Measurements from ENCODE around the gene TRIM26.

DNA sequence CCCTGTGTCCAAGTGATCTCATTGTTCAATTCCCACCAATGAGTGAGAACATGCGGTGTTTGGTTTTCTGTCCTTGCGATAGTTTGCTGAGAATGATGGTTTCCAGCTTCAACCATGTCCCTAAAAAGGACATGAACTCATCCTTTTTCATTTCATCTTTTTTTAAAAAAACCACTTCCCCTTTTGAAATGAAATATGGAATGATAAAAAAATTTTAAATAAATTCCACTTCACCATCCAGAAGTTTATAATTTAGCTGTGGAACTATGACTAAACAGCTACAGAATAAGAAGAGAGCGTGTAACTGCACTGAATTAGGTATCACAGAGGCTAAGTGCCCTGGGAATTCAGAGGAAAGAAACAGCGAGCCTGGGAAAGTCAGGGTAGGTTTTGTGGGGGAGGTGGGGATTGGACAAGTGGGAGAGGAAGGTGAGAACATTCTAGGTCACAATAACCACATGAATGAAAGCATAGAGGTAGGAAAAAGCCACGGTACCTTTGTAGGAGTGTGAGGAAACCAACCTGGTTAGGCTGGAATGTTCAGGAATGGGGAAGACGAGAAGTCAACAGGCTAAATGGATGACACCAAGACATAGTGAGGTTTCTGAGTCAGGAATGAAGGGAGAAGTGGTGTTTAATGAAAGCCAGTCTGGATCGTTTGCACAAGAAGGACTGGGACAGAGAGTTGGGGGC lies 63.2 kb downstream of the TRIM26 start:
- TF ChIP-seq, protein P1, sequence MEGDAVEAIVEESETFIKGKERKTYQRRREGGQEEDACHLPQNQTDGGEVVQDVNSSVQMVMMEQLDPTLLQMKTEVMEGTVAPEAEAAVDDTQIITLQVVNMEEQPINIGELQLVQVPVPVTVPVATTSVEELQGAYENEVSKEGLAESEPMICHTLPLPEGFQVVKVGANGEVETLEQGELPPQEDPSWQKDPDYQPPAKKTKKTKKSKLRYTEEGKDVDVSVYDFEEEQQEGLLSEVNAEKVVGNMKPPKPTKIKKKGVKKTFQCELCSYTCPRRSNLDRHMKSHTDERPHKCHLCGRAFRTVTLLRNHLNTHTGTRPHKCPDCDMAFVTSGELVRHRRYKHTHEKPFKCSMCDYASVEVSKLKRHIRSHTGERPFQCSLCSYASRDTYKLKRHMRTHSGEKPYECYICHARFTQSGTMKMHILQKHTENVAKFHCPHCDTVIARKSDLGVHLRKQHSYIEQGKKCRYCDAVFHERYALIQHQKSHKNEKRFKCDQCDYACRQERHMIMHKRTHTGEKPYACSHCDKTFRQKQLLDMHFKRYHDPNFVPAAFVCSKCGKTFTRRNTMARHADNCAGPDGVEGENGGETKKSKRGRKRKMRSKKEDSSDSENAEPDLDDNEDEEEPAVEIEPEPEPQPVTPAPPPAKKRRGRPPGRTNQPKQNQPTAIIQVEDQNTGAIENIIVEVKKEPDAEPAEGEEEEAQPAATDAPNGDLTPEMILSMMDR (conservative IDR thresholded peaks at IDR 0.05; ENCODE audit: low read depth in 2 of 2), result no peak
- TF ChIP-seq CREB1 (CRISPR knock-in tag; IDR thresholded peaks at IDR 0.05; ENCODE audit: low read depth) (no peak), EZH2 (IDR thresholded peaks at IDR 0.05; ENCODE audit: low read depth, unreplicated experiment) (no peak), POLR2AphosphoS5 (IDR thresholded peaks at IDR 0.05; ENCODE audit: low read depth) (no peak), EZH2phosphoT487 (IDR thresholded peaks at IDR 0.05; ENCODE audit: unreplicated experiment) (no peak), JUNB (IDR thresholded peaks at IDR 0.05; ENCODE audit: unreplicated experiment) (no peak), NANOG (IDR thresholded peaks at IDR 0.05; ENCODE audit: borderline replicate concordance) (no peak), STAT1 (IDR thresholded peaks at IDR 0.05; ENCODE audit: unreplicated experiment) (no peak)
- TF ChIP-seq, protein P2, sequence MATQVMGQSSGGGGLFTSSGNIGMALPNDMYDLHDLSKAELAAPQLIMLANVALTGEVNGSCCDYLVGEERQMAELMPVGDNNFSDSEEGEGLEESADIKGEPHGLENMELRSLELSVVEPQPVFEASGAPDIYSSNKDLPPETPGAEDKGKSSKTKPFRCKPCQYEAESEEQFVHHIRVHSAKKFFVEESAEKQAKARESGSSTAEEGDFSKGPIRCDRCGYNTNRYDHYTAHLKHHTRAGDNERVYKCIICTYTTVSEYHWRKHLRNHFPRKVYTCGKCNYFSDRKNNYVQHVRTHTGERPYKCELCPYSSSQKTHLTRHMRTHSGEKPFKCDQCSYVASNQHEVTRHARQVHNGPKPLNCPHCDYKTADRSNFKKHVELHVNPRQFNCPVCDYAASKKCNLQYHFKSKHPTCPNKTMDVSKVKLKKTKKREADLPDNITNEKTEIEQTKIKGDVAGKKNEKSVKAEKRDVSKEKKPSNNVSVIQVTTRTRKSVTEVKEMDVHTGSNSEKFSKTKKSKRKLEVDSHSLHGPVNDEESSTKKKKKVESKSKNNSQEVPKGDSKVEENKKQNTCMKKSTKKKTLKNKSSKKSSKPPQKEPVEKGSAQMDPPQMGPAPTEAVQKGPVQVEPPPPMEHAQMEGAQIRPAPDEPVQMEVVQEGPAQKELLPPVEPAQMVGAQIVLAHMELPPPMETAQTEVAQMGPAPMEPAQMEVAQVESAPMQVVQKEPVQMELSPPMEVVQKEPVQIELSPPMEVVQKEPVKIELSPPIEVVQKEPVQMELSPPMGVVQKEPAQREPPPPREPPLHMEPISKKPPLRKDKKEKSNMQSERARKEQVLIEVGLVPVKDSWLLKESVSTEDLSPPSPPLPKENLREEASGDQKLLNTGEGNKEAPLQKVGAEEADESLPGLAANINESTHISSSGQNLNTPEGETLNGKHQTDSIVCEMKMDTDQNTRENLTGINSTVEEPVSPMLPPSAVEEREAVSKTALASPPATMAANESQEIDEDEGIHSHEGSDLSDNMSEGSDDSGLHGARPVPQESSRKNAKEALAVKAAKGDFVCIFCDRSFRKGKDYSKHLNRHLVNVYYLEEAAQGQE (IDR thresholded peaks at IDR 0.05; ENCODE audit: unreplicated experiment), result no peak
- TF ChIP-seq, protein P3, sequence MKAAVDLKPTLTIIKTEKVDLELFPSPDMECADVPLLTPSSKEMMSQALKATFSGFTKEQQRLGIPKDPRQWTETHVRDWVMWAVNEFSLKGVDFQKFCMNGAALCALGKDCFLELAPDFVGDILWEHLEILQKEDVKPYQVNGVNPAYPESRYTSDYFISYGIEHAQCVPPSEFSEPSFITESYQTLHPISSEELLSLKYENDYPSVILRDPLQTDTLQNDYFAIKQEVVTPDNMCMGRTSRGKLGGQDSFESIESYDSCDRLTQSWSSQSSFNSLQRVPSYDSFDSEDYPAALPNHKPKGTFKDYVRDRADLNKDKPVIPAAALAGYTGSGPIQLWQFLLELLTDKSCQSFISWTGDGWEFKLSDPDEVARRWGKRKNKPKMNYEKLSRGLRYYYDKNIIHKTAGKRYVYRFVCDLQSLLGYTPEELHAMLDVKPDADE (IDR thresholded peaks at IDR 0.05), result no peak
- TF ChIP-seq, protein P4, sequence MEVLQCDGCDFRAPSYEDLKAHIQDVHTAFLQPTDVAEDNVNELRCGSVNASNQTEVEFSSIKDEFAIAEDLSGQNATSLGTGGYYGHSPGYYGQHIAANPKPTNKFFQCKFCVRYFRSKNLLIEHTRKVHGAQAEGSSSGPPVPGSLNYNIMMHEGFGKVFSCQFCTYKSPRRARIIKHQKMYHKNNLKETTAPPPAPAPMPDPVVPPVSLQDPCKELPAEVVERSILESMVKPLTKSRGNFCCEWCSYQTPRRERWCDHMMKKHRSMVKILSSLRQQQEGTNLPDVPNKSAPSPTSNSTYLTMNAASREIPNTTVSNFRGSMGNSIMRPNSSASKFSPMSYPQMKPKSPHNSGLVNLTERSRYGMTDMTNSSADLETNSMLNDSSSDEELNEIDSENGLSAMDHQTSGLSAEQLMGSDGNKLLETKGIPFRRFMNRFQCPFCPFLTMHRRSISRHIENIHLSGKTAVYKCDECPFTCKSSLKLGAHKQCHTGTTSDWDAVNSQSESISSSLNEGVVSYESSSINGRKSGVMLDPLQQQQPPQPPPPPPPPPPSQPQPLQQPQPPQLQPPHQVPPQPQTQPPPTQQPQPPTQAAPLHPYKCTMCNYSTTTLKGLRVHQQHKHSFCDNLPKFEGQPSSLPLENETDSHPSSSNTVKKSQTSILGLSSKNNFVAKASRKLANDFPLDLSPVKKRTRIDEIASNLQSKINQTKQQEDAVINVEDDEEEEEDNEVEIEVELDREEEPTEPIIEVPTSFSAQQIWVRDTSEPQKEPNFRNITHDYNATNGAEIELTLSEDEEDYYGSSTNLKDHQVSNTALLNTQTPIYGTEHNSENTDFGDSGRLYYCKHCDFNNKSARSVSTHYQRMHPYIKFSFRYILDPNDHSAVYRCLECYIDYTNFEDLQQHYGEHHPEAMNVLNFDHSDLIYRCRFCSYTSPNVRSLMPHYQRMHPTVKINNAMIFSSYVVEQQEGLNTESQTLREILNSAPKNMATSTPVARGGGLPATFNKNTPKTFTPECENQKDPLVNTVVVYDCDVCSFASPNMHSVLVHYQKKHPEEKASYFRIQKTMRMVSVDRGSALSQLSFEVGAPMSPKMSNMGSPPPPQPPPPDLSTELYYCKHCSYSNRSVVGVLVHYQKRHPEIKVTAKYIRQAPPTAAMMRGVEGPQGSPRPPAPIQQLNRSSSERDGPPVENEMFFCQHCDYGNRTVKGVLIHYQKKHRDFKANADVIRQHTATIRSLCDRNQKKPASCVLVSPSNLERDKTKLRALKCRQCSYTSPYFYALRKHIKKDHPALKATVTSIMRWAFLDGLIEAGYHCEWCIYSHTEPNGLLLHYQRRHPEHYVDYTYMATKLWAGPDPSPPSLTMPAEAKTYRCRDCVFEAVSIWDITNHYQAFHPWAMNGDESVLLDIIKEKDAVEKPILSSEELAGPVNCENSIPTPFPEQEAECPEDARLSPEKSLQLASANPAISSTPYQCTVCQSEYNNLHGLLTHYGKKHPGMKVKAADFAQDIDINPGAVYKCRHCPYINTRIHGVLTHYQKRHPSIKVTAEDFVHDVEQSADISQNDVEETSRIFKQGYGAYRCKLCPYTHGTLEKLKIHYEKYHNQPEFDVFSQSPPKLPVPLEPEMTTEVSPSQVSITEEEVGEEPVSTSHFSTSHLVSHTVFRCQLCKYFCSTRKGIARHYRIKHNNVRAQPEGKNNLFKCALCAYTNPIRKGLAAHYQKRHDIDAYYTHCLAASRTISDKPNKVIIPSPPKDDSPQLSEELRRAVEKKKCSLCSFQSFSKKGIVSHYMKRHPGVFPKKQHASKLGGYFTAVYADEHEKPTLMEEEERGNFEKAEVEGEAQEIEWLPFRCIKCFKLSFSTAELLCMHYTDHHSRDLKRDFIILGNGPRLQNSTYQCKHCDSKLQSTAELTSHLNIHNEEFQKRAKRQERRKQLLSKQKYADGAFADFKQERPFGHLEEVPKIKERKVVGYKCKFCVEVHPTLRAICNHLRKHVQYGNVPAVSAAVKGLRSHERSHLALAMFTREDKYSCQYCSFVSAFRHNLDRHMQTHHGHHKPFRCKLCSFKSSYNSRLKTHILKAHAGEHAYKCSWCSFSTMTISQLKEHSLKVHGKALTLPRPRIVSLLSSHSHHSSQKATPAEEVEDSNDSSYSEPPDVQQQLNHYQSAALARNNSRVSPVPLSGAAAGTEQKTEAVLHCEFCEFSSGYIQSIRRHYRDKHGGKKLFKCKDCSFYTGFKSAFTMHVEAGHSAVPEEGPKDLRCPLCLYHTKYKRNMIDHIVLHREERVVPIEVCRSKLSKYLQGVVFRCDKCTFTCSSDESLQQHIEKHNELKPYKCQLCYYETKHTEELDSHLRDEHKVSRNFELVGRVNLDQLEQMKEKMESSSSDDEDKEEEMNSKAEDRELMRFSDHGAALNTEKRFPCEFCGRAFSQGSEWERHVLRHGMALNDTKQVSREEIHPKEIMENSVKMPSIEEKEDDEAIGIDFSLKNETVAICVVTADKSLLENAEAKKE (CRISPR knock-in tag; IDR thresholded peaks at IDR 0.05), result no peak

Measured in GM23338 (cell line).